Endodermal cell (in vitro differentiated cells): ENCODE results near the gene PPP2R5C. TPM values are rescaled to one million over a fixed set of nuclear protein-coding genes. Genes with fewer than 3 reads are reported as not detected.

Source experiments
- DNase-seq: peaks from one replicate; pipeline ENCODE4 v3.0.0-alpha.2; 2017
- H3K27ac ChIP-seq: 2 replicates; pipeline ENCODE4 v1.5.1; 2013; ENCODE audit warnings: mild to moderate bottlenecking, low read depth, low read length, moderate library complexity
- H3K27me3 ChIP-seq: 2 replicates; pipeline ENCODE4 v1.6.1; 2013; ENCODE audit warnings: mild to moderate bottlenecking, low read length, moderate library complexity; ENCODE audit not compliant: insufficient read depth, control insufficient read depth, poor library complexity, severe bottlenecking
- H3K36me3 ChIP-seq: 2 replicates; pipeline ENCODE4 v1.7.0; 2013; ENCODE audit warnings: mild to moderate bottlenecking, low read length, moderate library complexity; ENCODE audit not compliant: control insufficient read depth, insufficient read depth
- H3K4me1 ChIP-seq: one replicate; pipeline ENCODE4 v1.7.0; 2013; ENCODE audit warnings: low read length; ENCODE audit not compliant: control insufficient read depth, insufficient read depth
- H3K4me3 ChIP-seq: 2 replicates; pipeline ENCODE4 v1.5.1; 2013; ENCODE audit warnings: mild to moderate bottlenecking, low read length, moderate library complexity
- H3K9ac ChIP-seq: 2 replicates; pipeline ENCODE4 v1.6.1; 2013; ENCODE audit warnings: mild to moderate bottlenecking, low read length, moderate library complexity; ENCODE audit not compliant: poor library complexity, severe bottlenecking; ENCODE audit errors: extremely low read depth
- H3K9me3 ChIP-seq: 2 replicates; pipeline ENCODE4 v1.6.1; 2013; ENCODE audit warnings: mild to moderate bottlenecking, low read length, moderate library complexity; ENCODE audit not compliant: control insufficient read depth
- H3K27ac Mint-ChIP-seq: 2 replicates; pipeline ENCODE4 v1.8.0; 2020; ENCODE audit warnings: mixed read lengths
- H3K27me3 Mint-ChIP-seq: 2 replicates; pipeline ENCODE4 v1.8.0; 2021; ENCODE audit warnings: mild to moderate bottlenecking, mixed read lengths; ENCODE audit not compliant: insufficient read depth
- H3K36me3 Mint-ChIP-seq: 2 replicates; pipeline ENCODE4 v1.8.0; 2020; ENCODE audit warnings: low read depth, mixed read lengths
- H3K4me1 Mint-ChIP-seq: 2 replicates; pipeline ENCODE4 v1.8.0; 2020; ENCODE audit warnings: mixed read lengths
- H3K4me3 Mint-ChIP-seq: 2 replicates; pipeline ENCODE4 v1.8.0; 2020; ENCODE audit warnings: mild to moderate bottlenecking, moderate library complexity, mixed read lengths
- H3K9me3 Mint-ChIP-seq: 2 replicates; pipeline ENCODE4 v1.8.0; 2020; ENCODE audit warnings: mild to moderate bottlenecking, mixed read lengths
- CTCF ChIP-seq: fragments of 200-600 bp; sonication (generic); conservative IDR thresholded peaks from 2 replicates; pipeline ENCODE4 v1.5.0; 2021; ENCODE audit warnings: antibody characterized with exemption, mild to moderate bottlenecking
- WGBS, 2 experiments: methylation state at CpG; one replicate each; pipeline versions ENCODE4 v1.1.5 to v1.1.7; 2013; ENCODE audit warnings: missing lambda C conversion rate in 2 of 2, mixed read lengths in 1 of 2; ENCODE audit not compliant: insufficient coverage in 1 of 2, insufficient read length in 1 of 2; 5-methylcytosine and 5-hydroxymethylcytosine counted together
- total RNA-seq, 2 donors: library from RNA; stranded (reverse); fragmentation: NEBNext Ultra II Directional in 1 of 2; extraction: Animal tissue kit (Norgen Biotek cat#: 25700) in 1 of 2; gene quantifications; 2 replicates in 1 of 2; 3 replicates in 1 of 2; pipeline ENCODE4 v1.2.1, GENCODE V29; 2021

The PPP2R5C gene
- total RNA-seq, 2 donors from 2014 or later: 116 to 117 TPM

- Mint-ChIP-seq H3K9me3 (no peaks in the 10 kb centered on the region), H3K27me3 (no peaks in the 10 kb centered on the region), H3K36me3 (peaks cover 5% of the 10 kb centered on the region), H3K27ac (peak overlapping the region; percentile 78), H3K4me1 (peaks cover 20% of the 10 kb centered on the region), H3K4me3 (no peak overlapping the region)
- H3K27ac ChIP-seq: peak overlapping the region; percentile 51
- no peaks in the 10 kb centered on the region for H3K9me3 ChIP-seq
- no peaks in the 10 kb centered on the region for H3K27me3 ChIP-seq
- peak; percentile 89 for DNase-seq
- peaks cover 11% of the 10 kb centered on the region for H3K36me3 ChIP-seq
- H3K9ac ChIP-seq: peak overlapping the region; percentile 67
- TF ChIP-seq CTCF: peak; percentile 68
- H3K4me1 ChIP-seq: peaks cover 6% of the 10 kb centered on the region
- peak overlapping the region; percentile 65 for H3K4me3 ChIP-seq
- 47 to 74% methylated on average over 5 to 11 of the region's 11 CpGs for WGBS, 2 experiments
Measured at GRCh38 chr14:101808020-101808641, 46.6 kb downstream of the PPP2R5C start.

GRCh38 chr14:101808894-101809670, 47.6 kb downstream of the PPP2R5C start:
- Histone ChIP-seq H3K9me3 (no peaks in the 10 kb centered on the region), H3K36me3 (peaks cover 20% of the 10 kb centered on the region), H3K27ac (peak overlapping the region; percentile 96), H3K4me3 (peak overlapping the region; percentile 96), H3K4me1 (peaks cover 6% of the 10 kb centered on the region), H3K27me3 (no peaks in the 10 kb centered on the region), H3K9ac (peak overlapping the region; percentile 99)
- H3K4me3 Mint-ChIP-seq: peak overlapping the region; percentile 89
- H3K27me3 Mint-ChIP-seq: no peaks in the 10 kb centered on the region
- no peak for DNase-seq
- H3K4me1 Mint-ChIP-seq: peaks cover 20% of the 10 kb centered on the region
- H3K36me3 Mint-ChIP-seq: peaks cover 6% of the 10 kb centered on the region
- peak overlapping the region; percentile 99 for H3K27ac Mint-ChIP-seq
- WGBS, 2 experiments: 78 to 100% methylated on average over 4 to 5 of the region's 6 CpGs
- no peak for TF ChIP-seq CTCF
- H3K9me3 Mint-ChIP-seq: no peaks in the 10 kb centered on the region

GRCh38 chr14:101809671-101810514, 48.4 kb downstream of the PPP2R5C start:
- peak; percentile 92 for DNase-seq
- H3K4me1 Mint-ChIP-seq: peaks cover 20% of the 10 kb centered on the region
- peaks cover 7% of the 10 kb centered on the region for H3K36me3 Mint-ChIP-seq
- H3K9me3 Mint-ChIP-seq: no peaks in the 10 kb centered on the region
- Histone ChIP-seq H3K27ac (peak overlapping the region; percentile 96), H3K27me3 (no peaks in the 10 kb centered on the region), H3K9me3 (no peaks in the 10 kb centered on the region), H3K4me1 (peaks cover 6% of the 10 kb centered on the region), H3K4me3 (peak overlapping the region; percentile 96), H3K9ac (peak overlapping the region; percentile 99), H3K36me3 (peaks cover 28% of the 10 kb centered on the region)
- no peak for TF ChIP-seq CTCF
- 0% methylated on average over 10 to 23 of the region's 23 CpGs for WGBS, 2 experiments
- no peaks in the 10 kb centered on the region for H3K27me3 Mint-ChIP-seq
- peak overlapping the region; percentile 89 for H3K4me3 Mint-ChIP-seq
- H3K27ac Mint-ChIP-seq: peak overlapping the region; percentile 99
